Breast epithelium (tissue), 3 donors: ENCODE data around the gene BCL2L11.

Source experiments
- POLR2A ChIP-seq: fragments of 450-650 bp; IDR thresholded peaks from one replicate; pipeline ENCODE4 v1.6.1; 2016; ENCODE audit warnings: antibody characterized with exemption, mild to moderate bottlenecking, moderate library complexity
- TF ChIP-seq, protein P1 (sequence below), 3 donors: fragments of 450-650 bp; IDR thresholded peaks; one replicate each; pipeline ENCODE4 v1.5.1; 2016 to 2017; ENCODE audit warnings: antibody characterized with exemption in 3 of 3, mild to moderate bottlenecking in 3 of 3, moderate library complexity in 3 of 3

DNA sequence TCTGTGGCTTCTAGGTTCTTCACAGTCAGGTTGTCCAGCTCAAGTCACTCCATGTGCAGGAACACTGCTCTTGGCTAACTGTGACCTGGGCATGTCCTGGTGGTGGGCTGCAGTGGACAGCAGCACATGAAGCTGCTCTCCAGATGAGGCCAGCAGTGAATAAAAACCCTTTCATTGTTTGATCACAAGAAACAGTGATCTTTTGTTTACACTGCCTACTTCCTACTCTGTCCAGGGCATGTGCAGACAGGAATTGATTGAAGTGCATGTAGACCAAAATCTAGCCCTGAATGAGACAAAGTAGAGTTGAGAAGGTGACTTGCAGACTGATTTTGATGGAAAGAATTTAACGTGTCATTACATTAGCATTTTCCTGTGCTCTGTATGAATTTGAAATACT, 34.9 kb downstream of the BCL2L11 start:
- TF ChIP-seq, protein P1, sequence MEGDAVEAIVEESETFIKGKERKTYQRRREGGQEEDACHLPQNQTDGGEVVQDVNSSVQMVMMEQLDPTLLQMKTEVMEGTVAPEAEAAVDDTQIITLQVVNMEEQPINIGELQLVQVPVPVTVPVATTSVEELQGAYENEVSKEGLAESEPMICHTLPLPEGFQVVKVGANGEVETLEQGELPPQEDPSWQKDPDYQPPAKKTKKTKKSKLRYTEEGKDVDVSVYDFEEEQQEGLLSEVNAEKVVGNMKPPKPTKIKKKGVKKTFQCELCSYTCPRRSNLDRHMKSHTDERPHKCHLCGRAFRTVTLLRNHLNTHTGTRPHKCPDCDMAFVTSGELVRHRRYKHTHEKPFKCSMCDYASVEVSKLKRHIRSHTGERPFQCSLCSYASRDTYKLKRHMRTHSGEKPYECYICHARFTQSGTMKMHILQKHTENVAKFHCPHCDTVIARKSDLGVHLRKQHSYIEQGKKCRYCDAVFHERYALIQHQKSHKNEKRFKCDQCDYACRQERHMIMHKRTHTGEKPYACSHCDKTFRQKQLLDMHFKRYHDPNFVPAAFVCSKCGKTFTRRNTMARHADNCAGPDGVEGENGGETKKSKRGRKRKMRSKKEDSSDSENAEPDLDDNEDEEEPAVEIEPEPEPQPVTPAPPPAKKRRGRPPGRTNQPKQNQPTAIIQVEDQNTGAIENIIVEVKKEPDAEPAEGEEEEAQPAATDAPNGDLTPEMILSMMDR (IDR thresholded peaks at IDR 0.05): no peak
- no peak for TF ChIP-seq POLR2A
